Prostate gland (tissue), 2 donors: ENCODE measurements around the gene EMILIN1. TPM values are rescaled to one million over a fixed set of nuclear protein-coding genes. Genes with fewer than 3 reads are reported as not detected.

Experiments used
- DNase-seq: peaks from one replicate; pipeline ENCODE4 v3.0.0-alpha.2; 2019; ENCODE audit warnings: low spot score
- H3K27ac ChIP-seq, 2 donors: fragments of 200-600 bp; sonication (generic); 2 replicates each; pipeline ENCODE4 v1.5.1; 2017 to 2019
- H3K27me3 ChIP-seq: fragments of 200-600 bp; sonication (generic); replicated peaks from 2 replicates; pipeline ENCODE4 v1.5.1; 2019; ENCODE audit not compliant: insufficient read depth
- H3K36me3 ChIP-seq, 2 donors: fragments of 200-600 bp; sonication (generic); 1 replicate in 1 of 2; 2 replicates in 1 of 2; pipeline versions ENCODE4 v1.5.1 to v1.8.1; 2017 to 2019
- H3K4me1 ChIP-seq: fragments of 200-600 bp; sonication (generic); replicated peaks from 2 replicates; pipeline ENCODE4 v1.5.1; 2019
- H3K4me3 ChIP-seq, 2 donors: fragments of 200-600 bp; sonication (generic); 2 replicates each; pipeline ENCODE4 v1.5.1; 2017 to 2019
- H3K9me3 ChIP-seq: fragments of 200-600 bp; sonication (generic); 2 replicates; pipeline ENCODE4 v1.5.1; 2017
- CTCF ChIP-seq, 4 experiments: fragments of 200-600 bp in 2 of 4; fragments of 450-650 bp in 2 of 4; sonication (generic) in 2 of 4; IDR thresholded peaks; 1 replicate in 3 of 4; 2 replicates in 1 of 4; pipeline ENCODE4 v1.5.1; 2016 to 2019; ENCODE audit warnings: antibody characterized with exemption in 4 of 4, mild to moderate bottlenecking in 2 of 4, moderate library complexity in 2 of 4
- POLR2A ChIP-seq: fragments of 450-650 bp; IDR thresholded peaks from one replicate; pipeline ENCODE4 v1.6.1; 2016; ENCODE audit warnings: antibody characterized with exemption, mild to moderate bottlenecking
- POLR2AphosphoS5 ChIP-seq: sonication (generic); formaldehyde crosslinking; IDR thresholded peaks from one replicate; pipeline ENCODE4 v1.6.1; 2017; ENCODE audit warnings: antibody characterized with exemption
- WGBS: methylation state at CpG from one replicate; pipeline ENCODE4 v1.1.5; 2018; 5-methylcytosine and 5-hydroxymethylcytosine counted together
- intact Hi-C: fragments of 100-400 bp; cut with DNase I; formaldehyde crosslinking; loops from one replicate; pipeline ENCODE4 v1.14.2; 2022
- total RNA-seq, 2 donors: library from RNA; depleted of rRNA; stranded (reverse); fragments of >200 nt; gene quantifications; one replicate each; pipeline ENCODE4 v1.1.0, GENCODE V29; 2016

EMILIN1 gene
- total RNA-seq, 2 donors from 2014 or later: 39.8 to 149 TPM

- Histone ChIP-seq H3K27ac (no peak overlapping the region), H3K4me3 (no peak overlapping the region), H3K4me1 (peaks cover 3% of the 10 kb centered on the region), H3K36me3 (no peaks in the 10 kb centered on the region), H3K27me3 (no peaks in the 10 kb centered on the region), H3K9me3 (no peaks in the 10 kb centered on the region)
- TF ChIP-seq POLR2AphosphoS5: no peak
- TF ChIP-seq CTCF (IDR thresholded peaks at IDR 0.05): no peak
- no peak for TF ChIP-seq POLR2A
- DNase-seq: no peak
- WGBS: 87% methylated on average over 3 of the region's 3 CpGs
- intact Hi-C loops: loop anchor here (5.0 kb wide), 1 partner anchor 185 kb away; the partner anchor contains the start of gene TRIM54
Measured at GRCh38 chr2:27096748-27097297, 18.4 kb downstream of the EMILIN1 start.

GRCh38 chr2:27097341-27097740, 18.9 kb downstream of the EMILIN1 start:
- Histone ChIP-seq H3K27me3 (no peaks in the 10 kb centered on the region), H3K9me3 (no peaks in the 10 kb centered on the region), H3K4me3 (no peak overlapping the region), H3K4me1 (peaks cover 3% of the 10 kb centered on the region), H3K36me3 (no peaks in the 10 kb centered on the region), H3K27ac (no peak overlapping the region)
- TF ChIP-seq POLR2AphosphoS5: no peak
- TF ChIP-seq CTCF (IDR thresholded peaks at IDR 0.05): no peak
- no peak for TF ChIP-seq POLR2A
- DNase-seq: no peak
- intact Hi-C loops: loop anchor here (5.0 kb wide), 1 partner anchor 185 kb away; the partner anchor contains the start of gene TRIM54
- 92% methylated on average over 14 of the region's 14 CpGs for WGBS

- no peaks in the 10 kb centered on the region for H3K27me3 ChIP-seq
- H3K27ac ChIP-seq: no peak overlapping the region
- peaks cover 3% of the 10 kb centered on the region for H3K4me1 ChIP-seq
- no peaks in the 10 kb centered on the region for H3K36me3 ChIP-seq
- intact Hi-C loops: loop anchor here (5.0 kb wide), 1 partner anchor 183 kb away; the partner anchor contains the start of gene TRIM54
- TF ChIP-seq CTCF (IDR thresholded peaks at IDR 0.05): no peak
- TF ChIP-seq POLR2A: no peak
- no peak for TF ChIP-seq POLR2AphosphoS5
- DNase-seq: no peak
- WGBS: 89% methylated on average over 17 of the region's 19 CpGs
- no peak overlapping the region for H3K4me3 ChIP-seq
- H3K9me3 ChIP-seq: no peaks in the 10 kb centered on the region
Measured at GRCh38 chr2:27099334-27099955, 21.0 kb downstream of the EMILIN1 start.

GRCh38 chr2:27100036-27100435, 21.6 kb downstream of the EMILIN1 start:
- Histone ChIP-seq H3K27ac (no peak overlapping the region), H3K27me3 (no peaks in the 10 kb centered on the region), H3K9me3 (no peaks in the 10 kb centered on the region), H3K36me3 (no peaks in the 10 kb centered on the region), H3K4me1 (peaks cover 3% of the 10 kb centered on the region), H3K4me3 (no peak overlapping the region)
- intact Hi-C loops: loop anchor here (1.0 kb wide), 1 partner anchor 91 kb away; no protein-coding TSS in a partner anchor
- TF ChIP-seq CTCF (IDR thresholded peaks at IDR 0.05): no peak
- TF ChIP-seq POLR2A: no peak
- no peak for TF ChIP-seq POLR2AphosphoS5
- WGBS: 81% methylated on average over 10 of the region's 10 CpGs
- DNase-seq: no peak

- no peak overlapping the region for H3K4me3 ChIP-seq
- no peaks in the 10 kb centered on the region for H3K36me3 ChIP-seq
- DNase-seq: no peak
- no peaks in the 10 kb centered on the region for H3K9me3 ChIP-seq
- no peak for TF ChIP-seq POLR2A
- H3K4me1 ChIP-seq: no peaks in the 10 kb centered on the region
- intact Hi-C loops: no loop called here
- no peak overlapping the region for H3K27ac ChIP-seq
- no peaks in the 10 kb centered on the region for H3K27me3 ChIP-seq
- 86% methylated on average over 5 of the region's 5 CpGs for WGBS
Measured at GRCh38 chr2:27102329-27102728, 23.9 kb downstream of the EMILIN1 start.
